Kidney (tissue), 14 donors: Measurements from ENCODE around the gene SPOCK2. TPM values are rescaled to one million over a fixed set of nuclear protein-coding genes. Genes with fewer than 3 reads are reported as not detected.

Source experiments
- DNase-seq, 5 donors: peaks; one replicate each; pipeline ENCODE4 v3.0.0-alpha.2; 2013 to 2020
- FAIRE-seq: peaks from 2 replicates; lab custom pipeline; 2012; peaks lifted over from hg19 to GRCh38; lab: Jason Lieb, UNC
- H3K27ac ChIP-seq, 2 donors: one replicate each; pipeline ENCODE4 v1.7.0; 2013; ENCODE audit warnings: low read depth in 2 of 2, low read length in 2 of 2, inconsistent platforms in 1 of 2
- H3K27me3 ChIP-seq: one replicate; pipeline ENCODE4 v1.7.1; 2013; ENCODE audit warnings: low read length, inconsistent platforms; ENCODE audit not compliant: control insufficient read depth, insufficient read depth
- H3K36me3 ChIP-seq, 3 donors: one replicate each; pipeline versions ENCODE4 v1.7.0 to v1.7.1; 2013; ENCODE audit warnings: low read length in 3 of 3, control low read depth in 1 of 3, inconsistent platforms in 1 of 3; ENCODE audit not compliant: insufficient read depth in 3 of 3, control insufficient read depth in 2 of 3
- H3K4me1 ChIP-seq, 3 donors: one replicate each; pipeline versions ENCODE4 v1.7.0 to v1.7.1; 2013; ENCODE audit warnings: low read length in 3 of 3, inconsistent platforms in 1 of 3, low read depth in 1 of 3; ENCODE audit not compliant: control insufficient read depth in 2 of 3, insufficient read depth in 2 of 3
- H3K4me3 ChIP-seq, 3 donors: one replicate each; pipeline versions ENCODE4 v1.7.0 to v1.8.1; 2013; ENCODE audit warnings: low read length in 3 of 3, control low read depth in 1 of 3, inconsistent platforms in 1 of 3
- H3K9ac ChIP-seq, 3 donors: one replicate each; pipeline versions ENCODE4 v1.7.0 to v1.7.1; 2013; ENCODE audit warnings: low read length in 3 of 3, control low read depth in 1 of 3, inconsistent platforms in 1 of 3
- H3K9me3 ChIP-seq, 3 donors: one replicate each; pipeline versions ENCODE4 v1.7.0 to v1.7.1; 2013; ENCODE audit warnings: low read length in 3 of 3, control low read depth in 1 of 3, inconsistent platforms in 1 of 3; ENCODE audit not compliant: control insufficient read depth in 2 of 3, insufficient read depth in 1 of 3
- CTCF ChIP-seq: IDR thresholded peaks from 3 replicates; pipeline ENCODE4 v1.5.1; 2012; ENCODE audit warnings: mild to moderate bottlenecking, moderate library complexity, borderline replicate concordance; ENCODE audit not compliant: insufficient read depth; ENCODE audit errors: extremely low read depth
- intact Hi-C: fragments of 100-400 bp; cut with DNase I; formaldehyde crosslinking; loops from one replicate; pipeline ENCODE4 v1.11.1; 2022
- polyA plus RNA-seq: library from polyadenylated mRNA; stranded (reverse); fragments of 350-450 nt; fragmentation: Illumina TruSeq; extraction: RNeasy Lipid Tissue Mini Kit (QIAGEN cat#74804); gene quantifications from one replicate; pipeline ENCODE4 v1.2.3, GENCODE V29; 2014; ENCODE audit warnings: low read depth, low replicate concordance; ENCODE audit not compliant: insufficient read depth
- total RNA-seq: library from RNA; stranded (reverse); fragmentation: NEBNext Ultra II Directional; extraction: Animal tissue kit (Norgen Biotek cat#: 25700); gene quantifications from one replicate; pipeline ENCODE4 v1.2.1, GENCODE V29; 2021
- donor health status: control.
- donor health status: control.
- donor health status: control.
- donor health status: control.
- donor health status: control.
- donor health status: DM: yes; HTN: yes; CAD: no.
- donor health status: Normal renal cell carcinoma (clear cell type).

SPOCK2 gene
- total and polyA plus RNA-seq, 2 donors from 2014 or later, result 19.7 to 103 TPM

GRCh38 chr10:72025400-72025799 lies 63.0 kb downstream of the SPOCK2 start:
- H3K4me1 ChIP-seq, result peaks cover 0 to 3% (median 0%) of the 10 kb centered on the region in 3 donors
- H3K9ac ChIP-seq, result no peak overlapping the region
- DNase-seq, result no peak
- intact Hi-C loops, result no loop called here
- no peak overlapping the region for H3K27ac ChIP-seq
- TF ChIP-seq CTCF, result no peak
- no peaks in the 10 kb centered on the region for H3K9me3 ChIP-seq
- no peak for FAIRE-seq
- no peaks in the 10 kb centered on the region for H3K36me3 ChIP-seq
- no peak overlapping the region for H3K4me3 ChIP-seq
- H3K27me3 ChIP-seq, result no peaks in the 10 kb centered on the region

GRCh38 chr10:72024596-72024995 lies 63.8 kb downstream of the SPOCK2 start:
- intact Hi-C loops, result no loop called here
- Histone ChIP-seq H3K27ac (no peak overlapping the region), H3K27me3 (no peaks in the 10 kb centered on the region), H3K36me3 (no peaks in the 10 kb centered on the region), H3K4me3 (no peak overlapping the region), H3K9me3 (no peaks in the 10 kb centered on the region), H3K9ac (no peak overlapping the region), H3K4me1 (peaks cover 0 to 3% (median 0%) of the 10 kb centered on the region in 3 donors)
- no peak for DNase-seq
- TF ChIP-seq CTCF, result no peak
- FAIRE-seq, result no peak

- H3K27ac ChIP-seq, result no peak overlapping the region
- FAIRE-seq (no peak), DNase-seq (no peak)
- no peaks in the 10 kb centered on the region for H3K27me3 ChIP-seq
- H3K4me1 ChIP-seq, result peaks cover 0 to 11% (median 3%) of the 10 kb centered on the region in 3 donors
- H3K9ac ChIP-seq, result no peak overlapping the region
- H3K36me3 ChIP-seq, result no peaks in the 10 kb centered on the region
- H3K4me3 ChIP-seq, result no peak overlapping the region
- intact Hi-C loops, result no loop called here
- no peak for TF ChIP-seq CTCF
- no peaks in the 10 kb centered on the region for H3K9me3 ChIP-seq
These were observed 66.1 kb downstream of the SPOCK2 start for GRCh38 chr10:72022228-72022627.
